GM19468 (cell line): ENCODE data around the gene TAGLN.

Experiments used
- ATAC-seq: cut with Tn5 transposase; IDR thresholded peaks from one replicate; pipeline ENCODE4 v1.9.1; 2021; ENCODE audit warnings: mild to moderate bottlenecking, moderate library complexity, moderate number of reproducible peaks; ENCODE audit not compliant: unreplicated experiment; ENCODE audit errors: extremely low read depth

The TAGLN gene

DNA sequence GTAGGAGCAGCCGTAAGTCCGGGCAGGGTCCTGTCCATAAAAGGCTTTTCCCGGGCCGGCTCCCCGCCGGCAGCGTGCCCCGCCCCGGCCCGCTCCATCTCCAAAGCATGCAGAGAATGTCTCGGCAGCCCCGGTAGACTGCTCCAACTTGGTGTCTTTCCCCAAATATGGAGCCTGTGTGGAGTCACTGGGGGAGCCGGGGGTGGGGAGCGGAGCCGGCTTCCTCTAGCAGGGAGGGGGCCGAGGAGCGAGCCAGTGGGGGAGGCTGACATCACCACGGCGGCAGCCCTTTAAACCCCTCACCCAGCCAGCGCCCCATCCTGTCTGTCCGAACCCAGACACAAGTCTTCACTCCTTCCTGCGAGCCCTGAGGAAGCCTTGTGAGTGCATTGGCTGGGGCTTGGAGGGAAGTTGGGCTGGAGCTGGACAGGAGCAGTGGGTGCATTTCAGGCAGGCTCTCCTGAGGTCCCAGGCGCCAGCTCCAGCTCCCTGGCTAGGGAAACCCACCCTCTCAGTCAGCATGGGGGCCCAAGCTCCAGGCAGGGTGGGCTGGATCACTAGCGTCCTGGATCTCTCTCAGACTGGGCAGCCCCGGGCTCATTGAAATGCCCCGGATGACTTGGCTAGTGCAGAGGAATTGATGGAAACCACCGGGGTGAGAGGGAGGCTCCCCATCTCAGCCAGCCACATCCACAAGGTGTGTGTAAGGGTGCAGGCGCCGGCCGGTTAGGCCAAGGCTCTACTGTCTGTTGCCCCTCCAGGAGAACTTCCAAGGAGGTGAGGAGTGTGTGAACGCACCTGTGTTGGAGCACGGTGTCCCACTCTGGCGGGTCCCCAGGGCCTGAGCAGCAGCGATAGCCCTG lies at the start of gene TAGLN:
TAGLN (plus strand) TSS at position 318 of the 863 bp plus-strand sequence. CDS start 3,644 bp downstream, outside the sequence.
- no peak for ATAC-seq

DNA sequence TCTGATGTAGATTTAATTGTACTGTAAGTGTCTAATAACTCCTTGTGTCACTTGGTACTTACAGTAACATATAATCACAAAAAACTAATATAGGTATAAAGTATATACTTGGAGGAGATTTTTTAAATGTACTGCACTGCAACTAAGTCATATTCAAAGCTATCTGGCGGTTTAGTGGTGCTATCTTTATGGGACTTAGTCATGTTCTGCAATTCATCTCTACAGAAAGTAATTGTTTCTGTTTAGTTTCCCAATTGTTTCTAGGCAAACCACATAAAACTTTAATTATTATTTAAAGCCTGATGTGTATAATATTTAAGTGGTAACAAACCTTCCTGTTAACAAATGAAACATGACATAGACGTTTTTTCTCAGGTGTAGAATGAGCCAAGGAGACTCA lies 47.1 kb upstream of the TAGLN start:
- no peak for ATAC-seq

DNA sequence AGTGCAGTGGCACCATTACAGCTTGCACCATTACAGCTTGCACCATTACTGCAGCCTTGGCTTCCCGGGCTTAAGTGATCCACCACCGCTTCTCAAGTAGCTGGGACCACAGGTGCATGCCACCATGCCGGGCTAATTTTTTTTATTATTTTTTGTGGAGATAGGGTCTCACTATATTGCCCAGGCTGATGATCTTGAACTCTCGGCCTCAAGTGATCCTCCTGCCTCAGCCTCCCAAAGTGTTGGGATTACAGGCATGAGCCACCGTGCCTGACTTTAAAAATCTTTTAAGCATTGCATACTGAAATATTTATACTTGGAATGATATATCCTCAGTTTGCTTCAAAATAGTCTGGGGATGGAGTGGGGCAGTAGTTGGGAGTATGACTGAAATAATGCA lies 44.7 kb upstream of the TAGLN start:
- no peak for ATAC-seq

DNA sequence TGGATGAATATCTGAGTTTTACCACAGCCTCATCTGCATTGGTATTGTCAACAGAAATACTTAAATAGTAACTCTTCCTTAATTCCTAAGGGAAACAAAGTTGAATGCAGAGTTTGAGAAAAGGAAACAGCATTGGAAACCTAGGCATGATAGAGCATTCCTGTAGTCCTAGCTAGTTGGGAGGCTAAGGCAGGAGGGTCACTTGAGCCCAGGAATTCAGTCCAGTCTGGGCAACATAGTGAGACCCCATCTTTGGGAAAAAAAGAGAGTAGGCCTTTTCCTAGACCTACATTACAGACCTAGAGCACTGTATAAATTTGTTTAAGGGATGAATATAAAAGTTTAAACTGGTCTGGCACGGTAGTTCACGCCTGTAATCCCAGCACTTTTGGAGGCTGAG lies 41.7 kb upstream of the TAGLN start:
- no peak for ATAC-seq

DNA sequence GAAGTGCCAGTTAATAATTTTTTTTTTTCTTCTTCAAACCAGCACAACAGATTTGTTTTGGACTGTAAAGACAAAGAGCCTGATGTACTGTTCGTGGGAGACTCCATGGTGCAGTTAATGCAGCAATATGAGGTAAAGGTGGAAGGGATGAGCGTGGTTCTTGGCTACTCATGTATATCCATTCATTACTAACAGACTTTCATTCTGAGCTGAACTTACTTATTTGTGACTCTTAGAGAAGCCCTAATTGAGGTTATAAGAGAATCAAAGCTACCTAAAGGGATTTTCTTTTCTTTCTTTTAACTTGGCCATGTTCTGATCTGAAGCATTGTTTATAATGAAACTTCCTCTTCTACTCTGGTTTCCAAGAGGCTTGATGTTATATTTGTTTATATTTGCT lies 39.3 kb upstream of the TAGLN start:
- no peak for ATAC-seq

DNA sequence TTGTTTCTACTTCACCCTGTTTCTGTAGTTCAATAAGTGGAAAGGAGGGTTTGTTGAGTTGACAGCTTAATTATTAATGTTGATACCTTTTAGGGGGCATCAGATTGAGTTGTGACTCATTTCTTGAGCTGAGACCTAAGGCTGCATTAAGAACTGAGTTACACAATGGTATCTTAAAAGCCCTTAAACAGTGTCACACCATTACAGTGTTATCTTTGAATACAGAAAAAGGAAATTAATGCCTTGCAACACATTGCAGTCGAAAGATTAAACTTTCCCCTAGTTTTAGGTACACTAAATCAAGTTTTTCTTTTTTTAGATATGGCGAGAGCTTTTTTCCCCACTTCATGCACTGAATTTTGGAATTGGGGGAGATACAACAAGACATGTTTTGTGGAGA lies 38.3 kb upstream of the TAGLN start:
- no peak for ATAC-seq

DNA sequence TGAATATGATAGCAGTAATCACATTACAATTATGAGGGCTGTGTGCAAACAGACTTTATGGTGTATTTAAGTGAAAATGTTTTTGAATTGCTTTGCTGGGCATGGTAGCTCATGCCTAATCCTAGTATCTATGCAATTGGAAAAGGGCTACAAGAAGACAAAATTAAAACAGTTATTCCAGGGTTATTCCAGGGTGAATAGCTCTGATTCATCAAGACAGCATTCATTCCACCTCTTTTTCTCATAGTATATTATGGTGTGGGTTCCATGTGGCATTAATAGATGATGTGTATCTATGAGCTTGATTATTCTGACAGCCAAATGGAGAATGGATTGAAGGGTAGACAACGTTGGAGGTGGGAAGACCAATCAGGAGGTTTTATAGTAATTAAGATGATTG lies 32.7 kb upstream of the TAGLN start:
- no peak for ATAC-seq

DNA sequence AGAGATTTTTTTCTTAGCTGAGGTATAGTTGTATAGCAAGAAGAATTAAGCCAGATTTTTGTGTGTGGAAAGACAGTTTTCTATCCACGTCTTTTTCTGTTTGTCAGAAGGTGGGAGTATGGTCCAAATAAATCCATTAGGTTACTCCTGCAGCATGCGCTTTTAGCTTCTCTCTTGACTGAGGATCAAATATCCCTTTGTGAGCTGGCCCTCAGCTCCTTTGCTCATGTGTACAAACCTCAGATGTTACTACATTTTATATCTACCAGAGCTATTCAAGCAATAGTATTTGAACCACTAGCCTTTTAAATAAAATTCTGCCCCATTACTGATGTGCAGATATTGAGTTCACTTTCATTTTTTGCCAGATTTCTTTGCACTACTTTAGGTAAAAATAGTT lies 29.4 kb upstream of the TAGLN start:
- ATAC-seq: no peak

DNA sequence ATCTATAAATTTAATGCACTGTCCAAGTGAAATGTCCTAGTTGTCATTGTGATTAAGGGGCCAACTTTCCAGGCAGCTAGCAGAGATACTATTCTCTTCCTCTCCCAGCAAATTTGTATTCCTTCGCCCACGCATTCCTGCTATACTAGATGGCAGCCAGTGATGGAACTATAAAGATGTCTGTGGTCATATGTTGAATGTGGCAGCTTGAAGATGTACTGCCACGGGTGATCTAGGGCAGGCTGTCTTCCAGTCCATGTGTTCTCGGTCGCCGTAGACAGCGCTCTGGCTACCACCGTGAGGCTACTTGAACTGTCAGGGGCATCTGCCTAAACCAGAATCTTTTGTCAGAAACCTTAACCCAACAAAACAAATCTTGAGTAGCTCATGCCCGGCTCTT lies 29.0 kb upstream of the TAGLN start:
- no peak for ATAC-seq

DNA sequence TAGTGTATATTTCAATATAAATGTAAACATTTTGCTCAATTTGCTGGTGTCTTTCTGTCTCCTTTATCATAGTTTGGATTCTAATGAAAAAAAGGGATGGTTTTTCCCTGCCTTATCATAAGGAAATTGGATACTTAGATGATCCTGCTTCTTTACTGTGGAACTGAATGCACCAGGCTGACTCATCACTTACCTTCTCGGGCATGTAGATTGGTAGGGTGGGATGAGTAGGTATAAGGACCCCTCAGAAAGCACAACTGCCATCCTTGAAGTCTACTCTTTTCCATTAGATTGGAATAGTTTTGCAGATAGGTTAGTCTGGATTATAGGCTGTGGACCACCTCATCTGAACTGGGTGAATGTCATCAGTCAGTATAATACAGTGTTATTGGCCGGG lies 28.2 kb upstream of the TAGLN start:
- ATAC-seq: no peak

DNA sequence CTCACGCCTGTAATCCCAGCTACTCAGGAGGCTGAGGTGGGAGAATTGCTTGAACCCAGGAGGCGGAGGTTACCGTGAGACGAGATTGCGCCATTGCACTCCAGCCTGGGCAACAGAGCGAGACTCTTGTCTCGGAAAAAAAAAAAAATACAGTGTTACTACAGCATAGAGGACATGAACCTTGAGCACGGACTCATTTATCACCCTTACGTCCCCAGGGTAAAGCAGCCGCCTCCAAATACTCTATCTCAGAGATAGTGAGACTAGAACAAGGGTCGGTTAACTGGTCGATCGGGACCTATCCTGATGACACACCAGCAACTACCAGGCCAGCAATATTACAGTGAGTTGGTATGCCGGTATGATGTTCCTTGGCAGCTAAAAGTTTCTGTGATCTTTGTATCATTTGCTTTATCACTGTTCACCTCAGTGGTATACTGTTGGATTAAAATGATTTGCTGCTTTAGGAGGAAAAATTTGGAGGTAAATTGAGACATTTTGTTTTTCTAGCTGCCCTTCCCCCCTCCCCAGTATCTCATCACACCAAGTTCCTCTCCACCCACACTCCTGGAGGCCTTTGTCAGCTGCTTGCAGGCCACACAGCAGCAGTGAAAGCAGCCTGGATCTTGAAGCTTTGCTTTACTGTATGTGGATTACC lies 27.6 kb upstream of the TAGLN start:
- no peak for ATAC-seq

DNA sequence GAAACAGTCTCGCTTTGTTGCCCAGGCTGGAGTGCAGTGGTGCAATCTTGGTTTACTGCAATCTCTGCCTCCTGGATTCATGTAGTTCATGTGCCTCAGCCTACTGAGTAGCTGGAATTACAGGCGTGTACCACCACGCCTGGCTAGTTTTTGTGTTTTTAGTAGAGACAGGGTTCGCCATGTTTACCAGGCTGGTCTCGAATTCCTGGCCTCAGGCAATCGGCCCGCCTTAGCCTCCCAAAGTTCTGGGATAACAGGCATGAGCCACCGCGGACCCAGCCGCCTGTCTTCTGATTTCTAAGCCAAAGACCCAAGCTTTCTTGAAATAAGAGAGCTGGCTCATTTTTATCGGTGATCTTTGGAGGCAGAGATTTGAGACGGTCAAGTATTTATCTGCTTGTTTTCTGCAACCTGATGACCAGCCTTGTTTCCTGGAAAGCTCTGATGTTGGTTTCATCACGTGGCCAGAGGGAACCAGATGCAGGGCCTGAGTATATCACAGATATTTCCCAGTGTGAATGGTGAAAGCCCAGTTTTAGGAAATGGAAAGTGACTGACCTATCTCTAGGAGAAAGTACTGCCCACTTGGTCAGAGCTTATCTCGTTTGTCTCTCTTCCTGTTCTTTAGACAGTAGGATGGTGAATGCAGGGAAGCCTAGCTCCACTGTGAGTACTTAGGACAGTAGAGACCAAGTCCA lies 26.3 kb upstream of the TAGLN start:
- ATAC-seq: no peak

DNA sequence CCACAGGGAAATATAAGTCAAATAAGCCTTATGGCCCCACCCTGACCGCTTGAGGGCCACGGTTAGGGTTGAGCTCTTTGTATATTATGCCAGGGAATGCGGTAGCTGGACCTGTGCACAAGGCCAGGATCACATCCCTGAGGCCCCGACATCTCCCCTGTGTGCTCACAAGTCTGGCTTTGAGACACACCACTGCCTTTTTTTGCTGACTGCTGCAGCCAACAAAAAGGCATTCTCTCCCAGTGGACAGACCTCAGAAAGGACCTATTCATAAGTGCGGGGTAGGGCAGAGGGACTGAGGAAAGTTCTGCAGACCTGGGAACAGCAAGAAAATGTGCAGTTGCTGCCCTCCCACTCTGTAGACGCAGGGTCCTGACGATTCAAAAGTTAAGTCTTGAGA lies 24.1 kb upstream of the TAGLN start:
- ATAC-seq: no peak

DNA sequence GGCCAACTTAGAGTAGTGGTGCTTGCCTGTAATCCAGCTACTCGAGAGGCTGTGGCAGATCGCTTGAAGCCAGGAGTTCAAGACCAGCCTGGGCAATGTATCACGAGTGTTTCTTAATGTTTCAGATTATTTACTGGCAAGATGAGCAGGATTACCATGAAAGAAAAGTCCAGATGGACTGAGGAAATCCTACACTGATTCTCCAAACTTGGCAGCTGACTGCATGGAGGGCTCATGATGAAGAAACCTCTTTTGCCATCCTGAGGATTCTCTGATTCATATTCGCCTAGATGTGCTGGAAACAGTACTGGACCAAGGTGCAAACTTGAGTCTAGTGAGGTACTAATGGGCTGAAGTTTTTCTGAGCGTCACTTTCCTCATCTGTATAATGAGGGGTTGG lies 23.4 kb upstream of the TAGLN start:
- ATAC-seq: no peak

DNA sequence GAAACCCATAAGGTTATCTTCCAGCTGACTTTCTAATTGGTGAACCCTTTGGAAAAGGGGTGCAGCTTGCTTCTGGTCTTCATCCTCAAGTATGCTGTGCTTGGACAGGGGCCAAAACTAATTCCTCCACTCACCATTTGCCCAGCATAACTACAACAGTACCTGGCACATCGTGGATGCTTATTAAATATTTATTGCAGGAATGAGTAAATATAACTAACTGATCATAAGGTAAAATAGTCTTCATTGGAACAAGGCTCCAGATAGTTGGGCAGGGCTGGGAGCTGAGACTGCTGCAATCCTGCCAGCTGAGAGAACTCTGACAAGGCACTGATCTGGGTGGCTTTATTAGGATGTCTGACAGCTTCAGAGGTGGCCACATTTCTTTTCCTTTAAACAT lies 23.0 kb upstream of the TAGLN start:
- no peak for ATAC-seq

DNA sequence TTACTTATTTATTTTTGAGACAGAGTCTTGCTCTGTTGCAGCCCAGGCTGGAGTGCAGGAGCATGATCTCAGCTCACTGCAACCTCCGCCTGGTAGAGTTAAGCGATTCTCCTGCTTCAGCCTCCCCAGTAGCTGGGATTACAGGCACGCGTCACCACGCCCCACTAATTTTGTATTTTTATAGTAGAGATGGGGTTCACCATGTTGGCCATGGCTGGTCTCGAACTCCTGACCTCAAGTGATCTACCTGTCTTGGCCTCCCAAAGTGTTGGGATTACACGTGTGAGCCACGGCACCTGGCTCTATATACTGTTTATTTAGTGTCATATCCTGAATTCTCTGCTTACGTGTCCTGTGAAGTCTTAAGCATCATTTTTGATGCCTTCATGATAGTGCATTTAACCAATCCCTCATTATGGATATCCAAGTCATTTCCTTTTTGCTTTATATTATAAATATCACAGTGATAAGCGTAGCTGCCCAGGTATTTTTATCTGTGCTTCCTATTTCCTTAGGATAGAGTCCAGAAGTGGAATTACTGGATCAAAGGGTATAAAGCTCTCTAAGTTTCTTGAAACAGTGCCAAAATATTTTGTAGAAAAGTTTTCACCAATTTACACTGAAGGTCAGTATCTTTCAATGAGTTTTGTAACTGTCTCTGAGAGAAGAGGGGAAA lies 21.5 kb upstream of the TAGLN start:
- ATAC-seq: no peak

DNA sequence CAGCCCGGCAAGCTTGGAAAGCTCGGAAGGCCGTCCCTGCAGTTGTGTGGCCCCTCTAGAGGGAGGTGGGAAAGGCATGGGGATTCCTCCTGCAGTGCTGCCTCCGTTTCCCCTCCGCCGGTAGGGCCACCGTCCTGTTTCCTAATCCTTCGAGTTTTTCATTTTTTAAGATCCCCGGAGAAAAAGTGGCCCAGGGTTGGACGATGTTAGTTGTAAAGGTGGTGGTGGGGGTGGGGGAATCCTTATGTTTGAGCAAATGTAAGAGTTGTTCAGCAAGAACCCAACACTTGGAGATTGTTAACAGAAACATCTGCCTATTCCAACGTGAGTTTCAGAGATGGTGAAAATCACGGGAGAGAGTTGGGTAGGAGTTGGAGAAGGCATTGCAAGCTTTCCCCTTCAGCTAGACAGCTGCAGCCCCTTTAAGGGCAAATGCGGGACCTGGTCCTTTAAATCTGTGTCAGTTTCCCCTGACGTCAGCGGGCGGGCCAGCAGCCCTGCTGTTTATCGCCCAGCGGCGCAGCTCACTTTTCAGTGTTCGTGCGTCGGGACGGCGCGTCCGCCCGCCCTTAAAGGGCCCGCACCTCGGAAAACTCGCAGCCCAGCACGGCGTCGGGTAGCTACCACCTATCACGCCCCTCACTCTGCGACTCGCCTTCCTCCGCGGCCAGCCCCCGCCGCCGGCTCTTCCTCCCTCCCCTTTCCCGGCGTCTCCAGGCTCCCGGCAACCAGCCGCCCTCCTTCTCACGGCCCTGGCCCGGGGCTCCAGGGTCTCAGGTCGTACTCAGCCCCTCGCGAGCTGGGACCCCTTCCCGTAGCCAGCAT lies 20.7 kb upstream of the TAGLN start, which contains the start of gene SIDT2:
SIDT2 (plus strand) TSS at position 534 of the 825 bp plus-strand sequence. CDS start 521 bp downstream, outside the sequence.
- peak; percentile 94 for ATAC-seq

DNA sequence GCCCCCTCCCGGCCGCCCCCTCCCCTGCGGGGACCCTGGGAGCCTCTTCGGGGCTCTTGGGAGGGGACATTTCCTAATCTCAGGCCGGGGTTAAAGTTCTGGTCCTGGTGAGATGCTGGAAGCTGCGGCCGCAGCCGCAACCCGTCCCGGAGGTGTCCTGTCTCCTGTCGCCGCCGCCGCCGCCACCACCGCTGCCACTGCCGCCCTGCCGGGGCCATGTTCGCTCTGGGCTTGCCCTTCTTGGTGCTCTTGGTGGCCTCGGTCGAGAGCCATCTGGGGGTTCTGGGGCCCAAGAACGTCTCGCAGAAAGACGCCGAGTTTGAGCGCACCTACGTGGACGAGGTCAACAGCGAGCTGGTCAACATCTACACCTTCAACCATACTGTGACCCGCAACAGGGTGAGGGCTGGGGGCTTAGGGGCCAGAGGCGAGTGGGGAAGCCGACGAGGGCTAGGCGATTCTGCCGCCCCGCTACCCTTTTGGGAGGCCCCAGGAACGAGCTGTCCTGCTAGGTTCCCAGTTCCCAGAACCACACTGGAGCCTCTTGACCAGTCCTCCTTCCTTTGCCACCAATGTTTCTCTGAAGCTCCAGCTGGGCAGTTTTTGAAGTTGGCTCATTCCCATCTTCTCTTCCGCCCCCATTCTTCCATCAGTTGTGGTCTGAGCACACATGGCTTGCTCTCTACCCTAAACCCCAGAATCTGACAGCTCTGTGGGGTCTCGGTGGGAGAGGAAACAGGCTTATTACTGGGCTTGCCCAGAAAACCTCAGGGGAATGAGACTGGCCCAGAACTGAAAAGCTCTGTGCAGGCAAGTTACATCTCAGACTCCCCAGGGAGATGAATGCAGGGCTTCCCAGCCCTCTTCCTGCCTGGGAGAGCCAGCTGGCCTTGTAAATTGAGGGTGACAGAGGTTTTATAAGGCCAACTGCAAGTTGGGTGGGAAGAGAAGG lies 19.8 kb upstream of the TAGLN start:
- no peak for ATAC-seq

DNA sequence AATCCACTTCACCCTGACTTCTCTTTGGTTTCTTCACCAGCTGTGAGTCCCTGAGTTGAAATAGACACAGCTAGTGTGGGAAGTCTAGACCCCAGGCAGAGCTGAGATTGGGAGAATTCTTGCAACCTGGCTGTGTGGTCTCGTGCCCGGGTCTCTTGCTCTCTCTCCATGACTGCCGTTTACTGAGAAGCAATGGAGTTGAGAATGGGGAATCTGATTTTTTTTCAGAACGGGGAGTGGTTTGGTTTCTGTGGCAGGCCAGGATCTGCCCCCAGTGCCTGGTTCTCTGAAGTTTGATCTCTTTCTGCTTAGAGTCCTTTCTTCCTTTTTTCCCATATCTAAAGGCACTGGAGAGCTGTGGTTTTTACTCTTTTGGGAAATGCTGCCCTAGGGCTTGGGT lies 19.1 kb upstream of the TAGLN start:
- no peak for ATAC-seq
